ENCODE data around the gene QPCT.

Gene QPCT

DNA sequence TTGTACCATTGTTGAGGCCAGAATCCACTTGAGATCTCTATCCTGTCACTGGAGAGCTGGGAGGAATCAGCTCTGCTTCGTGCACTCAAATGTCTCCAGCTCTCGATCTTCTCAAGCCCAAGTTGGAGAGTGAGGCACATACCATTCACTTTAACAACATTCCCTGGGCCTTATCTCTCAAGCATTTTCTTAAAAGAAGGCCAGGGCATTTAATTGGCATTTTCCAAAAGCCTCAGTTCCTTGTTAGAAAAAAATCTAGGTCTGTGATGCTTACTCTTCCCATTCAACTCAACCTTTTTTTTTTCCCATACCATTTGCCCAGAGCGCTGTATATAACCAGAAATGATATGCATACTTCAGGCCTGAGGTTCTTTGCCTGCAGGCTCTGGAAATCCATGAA is 10.1 kb downstream of the QPCT start:
- no peak overlapping the region for H2AFZ ChIP-seq
- TF ChIP-seq CTCF (IDR thresholded peaks at IDR 0.05) = no peak
- H3K4me2 ChIP-seq (ENCODE audit: low read length) = no peak overlapping the region
- H3K27ac ChIP-seq = no peak overlapping the region
- H3K4me3 ChIP-seq (ENCODE audit: low read depth, low read length) = no peak overlapping the region
- H3K9ac ChIP-seq = no peak overlapping the region
- H3K27me3 ChIP-seq (ENCODE audit: control insufficient read depth, insufficient read depth, low read length) = no peaks in the 10 kb centered on the region
- H3K36me3 ChIP-seq (ENCODE audit: control insufficient read depth, insufficient read depth, low read length) = no peaks in the 10 kb centered on the region
- H3K79me2 ChIP-seq = no peaks in the 10 kb centered on the region
- H3K9me3 ChIP-seq (ENCODE audit: control insufficient read depth, low read length) = no peaks in the 10 kb centered on the region
- peaks cover 9% of the 10 kb centered on the region for H3K4me1 ChIP-seq

DNA sequence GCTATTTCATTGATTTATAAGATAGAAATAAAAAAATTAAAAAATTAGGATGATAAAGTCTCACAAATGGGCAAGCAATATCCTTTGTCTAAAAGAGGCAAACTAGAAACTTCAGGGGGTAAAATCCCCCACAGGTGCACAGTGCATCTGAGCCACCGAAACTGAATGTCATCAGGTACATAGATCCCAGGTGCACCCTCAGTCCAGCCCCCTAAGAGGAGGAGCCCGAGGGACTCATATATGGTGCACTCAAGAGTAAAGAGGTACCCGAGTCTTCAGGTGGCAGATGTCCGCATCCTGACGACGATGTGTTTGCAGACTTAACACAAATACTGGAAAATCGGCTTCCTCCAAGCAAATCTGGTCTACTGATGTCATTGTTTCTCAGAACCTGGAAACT is 11.3 kb downstream of the QPCT start:
- Histone ChIP-seq H3K9me3 (ENCODE audit: control insufficient read depth, low read length) (no peaks in the 10 kb centered on the region), H3K79me2 (no peaks in the 10 kb centered on the region), H3K4me2 (ENCODE audit: low read length) (no peak overlapping the region), H3K27me3 (ENCODE audit: control insufficient read depth, insufficient read depth, low read length) (no peaks in the 10 kb centered on the region), H3K36me3 (ENCODE audit: control insufficient read depth, insufficient read depth, low read length) (no peaks in the 10 kb centered on the region), H3K9ac (no peak overlapping the region), H2AFZ (no peak overlapping the region), H3K4me3 (ENCODE audit: low read depth, low read length) (no peak overlapping the region), H3K4me1 (no peaks in the 10 kb centered on the region), H3K27ac (no peak overlapping the region)
- no peak for TF ChIP-seq CTCF (IDR thresholded peaks at IDR 0.05)

DNA sequence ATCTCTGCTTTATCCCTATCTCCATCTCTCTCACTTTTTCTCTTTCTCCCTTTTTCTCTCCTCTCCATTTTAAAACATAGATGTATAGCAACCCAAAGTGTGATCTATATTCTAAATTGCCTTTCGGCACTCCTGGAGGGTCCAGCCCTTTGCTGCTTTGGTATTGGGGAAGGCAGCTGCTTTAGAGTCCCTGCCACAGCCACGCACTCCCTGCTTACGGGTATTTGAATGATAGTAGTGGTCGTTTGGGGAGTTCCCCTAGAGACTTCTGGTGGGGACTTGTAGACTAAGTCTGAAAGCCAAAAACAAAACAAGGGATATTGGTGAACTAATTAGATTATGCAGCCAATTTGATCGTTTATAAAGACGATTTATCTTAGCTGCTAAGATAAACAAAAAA is 11.9 kb downstream of the QPCT start:
- no peaks in the 10 kb centered on the region for H3K9me3 ChIP-seq (ENCODE audit: control insufficient read depth, low read length)
- H3K27ac ChIP-seq = no peak overlapping the region
- H3K4me2 ChIP-seq (ENCODE audit: low read length) = no peak overlapping the region
- H3K4me1 ChIP-seq = no peaks in the 10 kb centered on the region
- H3K4me3 ChIP-seq (ENCODE audit: low read depth, low read length) = no peak overlapping the region
- no peak overlapping the region for H3K9ac ChIP-seq
- H2AFZ ChIP-seq = no peak overlapping the region
- no peak for TF ChIP-seq CTCF (IDR thresholded peaks at IDR 0.05)
- no peaks in the 10 kb centered on the region for H3K36me3 ChIP-seq (ENCODE audit: control insufficient read depth, insufficient read depth, low read length)
- H3K79me2 ChIP-seq = no peaks in the 10 kb centered on the region
- H3K27me3 ChIP-seq (ENCODE audit: control insufficient read depth, insufficient read depth, low read length) = no peaks in the 10 kb centered on the region

GRCh38 chr2:37357069-37357468 is 12.6 kb downstream of the QPCT start:
- Histone ChIP-seq H3K79me2 (no peaks in the 10 kb centered on the region), H3K36me3 (ENCODE audit: control insufficient read depth, insufficient read depth, low read length) (no peaks in the 10 kb centered on the region), H3K4me2 (ENCODE audit: low read length) (no peak overlapping the region), H3K4me3 (ENCODE audit: low read depth, low read length) (no peak overlapping the region), H3K27ac (no peak overlapping the region), H3K4me1 (no peaks in the 10 kb centered on the region), H3K9ac (no peak overlapping the region), H3K27me3 (ENCODE audit: control insufficient read depth, insufficient read depth, low read length) (no peaks in the 10 kb centered on the region), H3K9me3 (ENCODE audit: control insufficient read depth, low read length) (no peaks in the 10 kb centered on the region), H2AFZ (no peak overlapping the region)
- TF ChIP-seq CTCF (IDR thresholded peaks at IDR 0.05) = no peak

DNA sequence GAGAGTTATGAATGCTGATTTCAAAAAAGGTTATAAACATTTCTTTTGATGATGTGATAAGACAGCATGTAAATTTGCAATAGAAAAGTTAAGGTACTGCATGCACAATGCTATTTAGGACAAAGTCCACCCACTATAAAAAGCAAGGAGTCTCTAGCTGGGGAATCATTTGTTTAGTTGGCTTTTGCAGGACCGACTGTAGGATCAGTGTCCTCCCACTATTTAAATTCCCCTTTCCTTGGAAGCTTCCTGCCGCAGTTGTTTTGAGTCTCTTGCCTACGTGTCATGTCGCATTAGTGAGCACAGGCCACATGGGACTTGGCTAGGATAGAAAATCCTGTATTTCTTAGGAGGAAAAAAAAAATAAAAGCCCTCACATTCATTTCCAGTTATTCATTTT is 13.1 kb downstream of the QPCT start:
- H2AFZ ChIP-seq = no peak overlapping the region
- no peaks in the 10 kb centered on the region for H3K36me3 ChIP-seq (ENCODE audit: control insufficient read depth, insufficient read depth, low read length)
- no peaks in the 10 kb centered on the region for H3K27me3 ChIP-seq (ENCODE audit: control insufficient read depth, insufficient read depth, low read length)
- H3K9ac ChIP-seq = no peak overlapping the region
- H3K27ac ChIP-seq = no peak overlapping the region
- TF ChIP-seq CTCF (IDR thresholded peaks at IDR 0.05) = no peak
- no peaks in the 10 kb centered on the region for H3K9me3 ChIP-seq (ENCODE audit: control insufficient read depth, low read length)
- H3K4me2 ChIP-seq (ENCODE audit: low read length) = no peak overlapping the region
- H3K4me3 ChIP-seq (ENCODE audit: low read depth, low read length) = no peak overlapping the region
- H3K4me1 ChIP-seq = no peaks in the 10 kb centered on the region
- H3K79me2 ChIP-seq = no peaks in the 10 kb centered on the region
